ELR (cell line): ENCODE measurements around the gene NUTF2.

Experiments used
- DNase-seq: peaks from one replicate; pipeline ENCODE4 v3.0.0-alpha.2; 2015; ENCODE audit warnings: low read depth

The NUTF2 gene

DNA sequence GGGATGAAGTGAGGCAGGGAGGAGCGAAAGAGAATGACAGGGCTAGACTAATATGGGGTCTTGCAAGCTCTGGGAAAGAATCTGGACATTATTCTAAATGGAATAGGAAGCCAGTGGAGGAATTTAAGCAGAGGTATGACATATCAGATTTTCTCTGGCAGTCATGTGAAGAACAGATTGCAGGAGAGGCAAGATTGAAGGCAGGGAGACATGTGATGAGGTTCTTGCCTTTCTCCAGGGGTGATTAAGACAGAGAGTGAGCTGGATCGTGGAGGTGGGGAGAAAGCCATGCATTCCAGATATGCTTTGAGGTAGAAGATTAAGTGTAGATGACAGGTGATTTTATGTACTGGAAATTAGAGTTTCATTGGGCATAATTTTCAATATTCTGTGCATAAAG lies 8.9 kb upstream of the NUTF2 start:
- DNase-seq = no peak

DNA sequence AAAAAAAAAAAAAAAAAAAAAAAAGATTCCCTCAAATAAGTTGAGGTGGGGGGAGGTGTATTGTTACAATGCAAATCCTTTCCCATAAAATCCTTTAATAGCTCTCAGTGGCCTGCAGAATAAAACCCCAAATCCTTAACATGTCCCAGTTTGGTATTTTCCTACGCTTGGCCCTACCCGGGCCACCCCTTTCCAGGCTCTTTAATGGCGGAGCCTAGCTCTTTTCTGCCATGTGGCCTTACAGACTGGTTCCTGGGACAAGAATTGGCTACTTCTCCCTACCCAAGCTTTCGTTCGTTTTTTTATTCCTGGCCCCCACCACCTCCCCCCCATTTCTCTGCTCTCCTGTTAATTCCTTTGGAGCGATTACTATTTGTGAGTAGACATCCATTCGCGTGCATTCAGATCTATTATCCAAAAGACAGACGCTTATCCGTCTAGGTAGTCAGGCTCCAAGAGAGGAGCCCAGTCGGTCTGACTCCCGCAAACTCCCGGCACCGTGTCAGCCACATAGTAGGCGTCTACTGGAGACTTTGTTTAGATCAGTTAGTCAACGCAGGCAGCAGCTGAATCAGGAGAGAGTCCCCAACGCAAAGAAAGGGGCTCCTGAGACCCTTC lies 5.4 kb upstream of the NUTF2 start:
- no peak for DNase-seq

DNA sequence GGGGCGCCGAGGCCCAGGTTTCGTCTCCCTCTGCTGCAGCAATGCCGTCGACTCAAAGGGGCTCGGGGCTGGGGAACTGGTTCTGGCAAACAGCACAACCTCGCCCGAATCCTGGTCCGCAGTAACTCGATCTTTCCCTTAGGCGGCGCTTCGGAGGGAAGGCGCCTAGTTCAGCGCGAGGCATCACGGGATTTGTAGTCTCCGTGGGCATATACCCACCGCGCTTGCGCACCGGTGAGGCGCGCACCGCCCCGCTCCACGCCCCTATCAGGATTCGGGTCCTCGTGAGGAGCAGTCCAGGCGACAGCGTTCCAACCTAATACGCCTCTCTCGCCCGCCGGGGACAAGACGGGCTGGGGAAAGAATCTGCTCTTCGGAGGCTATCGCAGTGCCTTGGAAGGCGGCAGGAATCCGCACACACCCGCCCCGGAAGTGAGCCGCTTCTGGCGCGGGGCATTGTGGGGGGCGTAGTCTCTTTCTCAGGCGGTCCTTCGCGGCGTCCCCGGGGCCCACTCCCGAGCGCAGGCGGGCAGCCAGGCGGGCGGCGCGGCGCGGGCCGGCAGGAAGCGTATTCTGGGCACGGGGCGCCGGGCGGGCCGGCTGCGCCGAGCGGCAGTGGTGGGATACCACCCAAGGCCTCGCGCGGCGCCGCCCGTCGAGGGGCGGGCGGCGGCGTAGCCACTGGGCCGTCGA lies 4.8 kb upstream of the NUTF2 start, which contains the start of gene THAP11:
Gene THAP11, plus strand, starts transcription at position 505 of the 693 bp plus-strand sequence. CDS start 235 bp downstream, outside the sequence.
- peak; percentile 98 for DNase-seq

DNA sequence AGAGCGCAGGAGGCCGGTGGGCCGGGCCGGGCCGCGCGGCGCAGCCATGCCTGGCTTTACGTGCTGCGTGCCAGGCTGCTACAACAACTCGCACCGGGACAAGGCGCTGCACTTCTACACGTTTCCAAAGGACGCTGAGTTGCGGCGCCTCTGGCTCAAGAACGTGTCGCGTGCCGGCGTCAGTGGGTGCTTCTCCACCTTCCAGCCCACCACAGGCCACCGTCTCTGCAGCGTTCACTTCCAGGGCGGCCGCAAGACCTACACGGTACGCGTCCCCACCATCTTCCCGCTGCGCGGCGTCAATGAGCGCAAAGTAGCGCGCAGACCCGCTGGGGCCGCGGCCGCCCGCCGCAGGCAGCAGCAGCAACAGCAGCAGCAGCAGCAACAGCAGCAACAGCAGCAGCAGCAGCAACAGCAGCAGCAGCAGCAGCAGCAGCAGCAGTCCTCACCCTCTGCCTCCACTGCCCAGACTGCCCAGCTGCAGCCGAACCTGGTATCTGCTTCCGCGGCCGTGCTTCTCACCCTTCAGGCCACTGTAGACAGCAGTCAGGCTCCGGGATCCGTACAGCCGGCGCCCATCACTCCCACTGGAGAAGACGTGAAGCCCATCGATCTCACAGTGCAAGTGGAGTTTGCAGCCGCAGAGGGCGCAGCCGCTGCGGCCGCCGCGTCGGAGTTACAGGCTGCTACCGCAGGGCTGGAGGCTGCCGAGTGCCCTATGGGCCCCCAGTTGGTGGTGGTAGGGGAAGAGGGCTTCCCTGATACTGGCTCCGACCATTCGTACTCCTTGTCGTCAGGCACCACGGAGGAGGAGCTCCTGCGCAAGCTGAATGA lies 4.0 kb upstream of the NUTF2 start:
- peak; percentile 70 for DNase-seq

DNA sequence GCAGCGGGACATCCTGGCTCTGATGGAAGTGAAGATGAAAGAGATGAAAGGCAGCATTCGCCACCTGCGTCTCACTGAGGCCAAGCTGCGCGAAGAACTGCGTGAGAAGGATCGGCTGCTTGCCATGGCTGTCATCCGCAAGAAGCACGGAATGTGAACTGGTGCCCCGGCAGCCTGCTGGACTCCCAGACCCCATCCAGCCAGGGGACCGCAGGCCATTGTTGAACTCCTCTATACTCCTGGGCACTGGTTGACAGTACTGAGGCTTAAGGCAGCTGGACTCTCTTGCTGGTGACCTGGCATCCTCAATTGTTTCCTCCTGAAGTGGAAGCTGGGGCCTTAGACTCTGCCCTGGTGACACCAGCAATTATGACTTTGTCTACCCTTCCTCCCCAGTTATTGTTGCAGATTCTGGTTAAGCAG lies 3.4 kb upstream of the NUTF2 start:
- peak; percentile 59 for DNase-seq

DNA sequence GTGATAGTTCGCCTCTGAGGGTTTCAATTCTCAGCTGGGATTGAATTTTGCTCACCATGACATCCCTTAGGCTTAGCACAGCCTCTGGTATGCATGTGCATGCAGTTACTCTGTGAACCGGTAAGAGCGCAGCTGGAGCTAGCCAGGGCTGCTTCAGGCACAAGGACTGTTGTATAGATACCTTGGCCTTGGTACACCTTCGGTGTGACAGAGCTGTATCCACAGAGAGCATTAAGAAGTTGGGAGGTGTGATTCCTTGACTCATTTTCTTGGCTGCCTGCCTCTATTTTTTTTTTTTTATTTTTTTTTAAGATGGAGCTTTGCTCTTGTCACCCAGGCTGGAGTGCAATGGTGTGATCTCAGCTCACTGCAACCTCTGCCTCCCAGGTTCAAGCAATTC lies 2.2 kb upstream of the NUTF2 start:
- DNase-seq = peak; percentile 52

DNA sequence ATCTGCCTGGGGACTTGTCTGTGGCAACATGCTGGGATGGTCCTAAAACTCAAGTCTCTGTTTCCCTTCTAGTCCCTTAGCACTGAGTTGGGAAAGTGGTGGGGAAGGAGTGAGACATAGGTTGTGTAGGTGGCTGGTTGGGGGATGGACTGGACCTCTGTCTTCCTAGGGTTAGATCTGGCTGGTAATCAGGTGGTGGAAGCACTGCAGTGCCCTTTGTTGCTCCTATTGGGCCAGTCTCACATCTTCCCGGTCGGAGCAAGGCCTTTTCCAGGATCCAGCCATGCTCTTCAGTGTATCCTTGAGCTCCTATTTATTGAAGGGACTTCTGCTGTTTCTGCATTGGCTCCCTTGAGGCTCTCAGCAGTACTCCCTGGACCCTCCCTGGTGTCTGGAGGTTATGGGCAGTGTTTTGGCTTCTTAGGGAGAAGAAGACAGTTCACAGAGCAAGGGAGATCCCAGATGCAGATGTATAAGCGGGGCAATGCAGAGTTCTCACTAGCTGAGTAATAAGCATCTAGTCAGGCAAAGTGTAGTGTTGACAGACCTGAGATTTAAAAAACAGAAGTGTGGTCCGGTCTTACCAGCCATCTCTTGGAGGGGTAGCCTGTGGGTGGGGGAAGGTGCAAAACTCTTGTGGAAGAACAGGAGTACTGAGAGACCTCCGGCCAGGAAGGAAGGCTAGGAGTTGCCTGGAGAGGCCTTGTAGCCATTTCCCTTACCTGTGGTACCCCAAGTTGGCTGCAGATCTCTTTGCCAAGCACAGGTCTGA lies 1.3 kb upstream of the NUTF2 start:
- DNase-seq = peak; percentile 13

DNA sequence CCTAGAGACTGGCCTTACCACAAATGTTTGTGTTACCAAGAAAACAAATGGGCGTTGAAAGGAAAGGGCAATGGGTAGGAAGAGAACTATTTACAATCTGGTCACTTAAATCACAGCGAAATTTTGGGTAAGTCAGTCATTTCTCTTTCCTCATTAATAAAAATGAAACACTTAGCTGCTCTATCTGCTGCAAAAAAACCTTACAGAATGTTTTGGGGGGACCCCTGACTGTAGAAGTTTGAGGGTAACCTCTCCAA lies 742 bp upstream of the NUTF2 start:
- peak; percentile 25 for DNase-seq

DNA sequence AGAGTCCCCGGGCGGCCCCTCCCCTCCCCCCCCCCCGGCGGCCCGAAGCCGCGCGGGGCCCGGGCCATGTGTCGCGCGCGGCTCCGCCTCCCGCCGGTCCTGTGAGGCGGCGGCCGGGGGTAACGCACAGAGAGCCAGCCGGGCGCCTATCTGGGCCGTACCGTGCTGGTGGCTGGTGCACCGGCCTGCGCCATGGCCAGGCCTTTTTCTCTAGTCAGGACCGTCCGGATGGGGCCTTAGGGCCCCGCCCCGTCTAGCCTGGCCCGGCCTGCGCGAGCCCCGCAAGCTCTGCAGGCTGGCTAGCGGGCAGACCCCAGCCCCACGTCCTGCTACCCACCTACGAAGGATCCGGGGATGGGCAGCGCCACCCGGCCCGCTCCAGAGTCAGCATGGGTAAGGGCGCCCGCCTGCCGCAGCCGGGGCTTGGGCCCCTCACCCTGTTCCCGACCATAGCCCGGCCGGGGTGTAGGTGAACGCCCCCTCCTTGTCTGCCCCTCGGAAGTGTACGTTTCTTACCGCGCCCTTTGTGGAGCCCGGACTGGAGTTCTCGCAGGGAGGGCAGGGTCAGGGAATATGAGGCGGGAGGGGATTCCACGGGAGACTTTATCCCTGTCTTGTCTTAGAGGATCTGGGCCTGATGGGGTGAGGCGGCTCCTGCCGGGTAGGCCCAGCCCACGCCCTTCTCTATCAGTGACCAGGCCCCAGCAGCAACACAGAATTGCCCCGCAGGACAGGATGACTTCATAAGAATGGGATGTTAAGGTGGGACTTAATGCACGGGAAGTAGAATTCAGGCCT lies 530 bp downstream of the NUTF2 start, which contains the start of gene CENPT:
Gene CENPT, minus strand, starts transcription at position 630 of the 798 bp plus-strand sequence. CDS start 13,834 bp downstream, outside the sequence.
- peak; percentile 90 for DNase-seq

DNA sequence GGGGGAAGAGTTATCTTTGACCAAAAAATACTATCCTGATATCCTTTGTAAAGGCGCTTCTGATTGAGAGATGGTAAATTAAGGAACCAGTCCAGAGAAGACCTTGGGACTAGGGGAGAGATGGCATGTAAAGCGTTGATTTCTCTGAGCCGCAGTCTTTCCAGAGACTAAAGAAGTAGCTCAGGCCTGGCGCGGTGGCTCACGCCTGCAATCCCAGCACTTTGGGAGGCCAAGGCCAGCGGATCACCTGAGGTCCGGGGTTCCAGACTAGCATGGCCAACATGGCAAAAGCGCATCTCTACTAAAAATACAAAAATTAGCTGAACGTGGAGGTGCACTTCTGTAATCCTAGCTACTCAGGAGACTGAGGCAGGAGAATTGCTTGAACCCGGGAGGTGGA lies 1.4 kb downstream of the NUTF2 start:
- no peak for DNase-seq

DNA sequence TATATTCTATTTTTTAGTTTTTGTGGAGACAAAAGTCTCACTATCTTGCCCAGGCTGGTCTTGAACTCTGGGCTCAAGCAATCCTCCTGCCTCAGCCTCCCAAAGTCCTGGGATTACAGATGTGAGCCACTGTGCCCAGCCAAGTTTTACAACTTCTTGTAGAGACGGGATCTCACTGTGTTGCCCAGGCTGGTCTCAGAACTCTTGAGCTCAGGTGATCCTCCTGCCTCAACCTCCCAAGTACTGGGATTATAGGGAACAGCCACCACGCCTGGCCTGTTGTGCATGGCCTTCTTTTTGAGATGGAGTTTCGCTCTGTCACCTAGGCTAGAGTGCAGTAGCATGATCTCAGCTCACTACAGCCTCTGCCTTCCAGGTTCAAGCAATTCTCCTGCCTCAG lies 6.9 kb downstream of the NUTF2 start:
- DNase-seq = no peak

DNA sequence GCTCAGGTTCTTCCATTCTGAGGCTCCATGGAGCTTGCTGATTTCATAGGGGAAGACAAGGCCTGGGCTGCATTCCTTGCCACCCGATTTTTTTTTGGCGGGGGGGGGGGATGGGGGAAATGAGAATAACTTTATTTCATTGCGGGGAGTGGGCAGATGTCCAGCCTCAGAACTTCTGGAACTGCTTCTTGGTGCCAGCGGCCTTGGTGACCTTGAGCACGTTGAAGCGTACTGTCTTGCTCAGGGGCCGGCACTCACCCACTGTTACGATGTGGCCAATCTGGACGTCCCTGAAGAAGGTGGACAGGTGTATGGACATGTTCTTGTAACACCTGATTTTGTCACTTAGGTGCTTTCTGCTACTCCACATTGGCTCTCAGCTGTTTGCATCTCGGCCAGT lies 9.1 kb downstream of the NUTF2 start:
- DNase-seq = no peak

DNA sequence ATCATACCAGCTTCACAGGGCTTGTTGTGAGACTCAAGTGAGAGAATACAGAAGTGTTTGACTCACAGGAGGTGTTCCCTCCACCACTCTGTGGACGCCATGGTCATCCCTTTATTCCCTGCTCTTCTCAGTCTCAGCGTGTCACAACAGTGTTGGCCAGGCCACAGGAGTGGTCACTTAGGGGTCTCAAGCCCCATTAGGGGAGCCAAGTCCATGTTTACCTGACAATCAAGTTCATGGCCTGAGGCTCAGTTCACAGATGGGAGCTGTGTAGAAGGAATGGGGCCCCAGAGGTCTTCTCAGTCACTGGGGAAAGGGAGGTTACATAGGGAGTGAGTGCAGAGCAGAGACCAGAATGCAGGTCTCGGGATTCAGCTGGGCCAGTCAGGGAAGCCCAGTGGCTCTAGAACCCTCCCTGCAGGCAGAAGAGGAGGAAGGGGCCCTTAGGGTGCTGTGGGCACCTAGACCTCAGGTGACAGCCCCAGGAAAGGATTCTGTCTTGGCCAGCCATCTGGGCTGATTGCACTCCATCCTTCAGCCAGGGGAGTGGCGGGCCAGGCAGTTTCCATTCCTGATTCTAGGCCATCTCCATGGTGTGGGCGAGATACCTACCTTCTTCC lies 10.3 kb downstream of the NUTF2 start:
- no peak for DNase-seq

DNA sequence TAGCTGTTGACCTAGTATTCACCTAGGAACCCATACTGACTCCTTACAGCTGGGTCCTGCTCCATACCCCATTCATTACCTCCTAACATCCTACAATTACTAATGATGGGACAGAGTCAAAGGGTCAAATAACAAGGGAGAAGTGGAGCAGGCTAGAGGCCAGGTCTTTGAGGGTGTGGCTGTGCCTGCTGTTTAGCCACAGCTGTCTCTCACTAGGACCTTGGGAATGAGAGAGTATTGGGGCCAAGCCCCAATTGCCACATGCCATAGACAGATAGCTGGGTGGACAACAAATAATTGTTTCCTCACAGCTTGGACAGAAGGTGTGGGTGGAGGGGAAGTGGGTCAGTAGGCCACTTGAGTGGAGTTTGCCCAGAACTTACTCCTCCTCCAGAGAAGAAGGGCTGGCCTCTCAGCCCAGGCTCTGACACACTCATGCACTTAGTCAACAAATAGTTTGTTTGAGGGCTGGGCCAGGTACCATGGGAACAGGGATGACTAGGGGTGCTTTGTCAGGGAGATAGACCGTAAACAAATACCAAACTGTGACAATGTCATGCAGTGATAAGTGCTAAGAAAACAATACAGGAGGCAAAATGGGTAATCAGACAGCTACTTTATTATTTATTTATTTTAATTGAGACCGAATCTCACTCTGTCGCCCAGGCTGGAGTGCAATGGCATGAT lies 11.0 kb downstream of the NUTF2 start:
- DNase-seq = peak; percentile 97

DNA sequence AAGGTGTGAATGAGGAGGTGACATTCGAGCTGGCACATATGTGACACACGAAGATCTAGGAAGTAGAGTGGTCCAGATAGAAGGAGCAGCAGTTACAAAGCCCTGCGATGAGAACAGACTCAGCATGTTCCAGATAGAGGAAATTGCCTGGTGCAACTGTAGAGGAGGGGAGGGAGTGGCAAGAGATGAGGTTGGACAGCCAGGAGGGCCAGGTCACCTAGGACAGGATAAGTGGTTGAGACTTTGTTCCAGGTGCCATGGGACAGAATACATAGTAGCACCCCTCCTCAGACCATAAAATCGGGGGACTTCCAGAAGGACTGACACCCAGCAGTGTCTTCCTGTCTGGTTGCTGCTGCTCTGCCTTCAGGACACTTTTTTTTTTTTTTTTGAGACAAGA lies 11.8 kb downstream of the NUTF2 start:
- DNase-seq = no peak

DNA sequence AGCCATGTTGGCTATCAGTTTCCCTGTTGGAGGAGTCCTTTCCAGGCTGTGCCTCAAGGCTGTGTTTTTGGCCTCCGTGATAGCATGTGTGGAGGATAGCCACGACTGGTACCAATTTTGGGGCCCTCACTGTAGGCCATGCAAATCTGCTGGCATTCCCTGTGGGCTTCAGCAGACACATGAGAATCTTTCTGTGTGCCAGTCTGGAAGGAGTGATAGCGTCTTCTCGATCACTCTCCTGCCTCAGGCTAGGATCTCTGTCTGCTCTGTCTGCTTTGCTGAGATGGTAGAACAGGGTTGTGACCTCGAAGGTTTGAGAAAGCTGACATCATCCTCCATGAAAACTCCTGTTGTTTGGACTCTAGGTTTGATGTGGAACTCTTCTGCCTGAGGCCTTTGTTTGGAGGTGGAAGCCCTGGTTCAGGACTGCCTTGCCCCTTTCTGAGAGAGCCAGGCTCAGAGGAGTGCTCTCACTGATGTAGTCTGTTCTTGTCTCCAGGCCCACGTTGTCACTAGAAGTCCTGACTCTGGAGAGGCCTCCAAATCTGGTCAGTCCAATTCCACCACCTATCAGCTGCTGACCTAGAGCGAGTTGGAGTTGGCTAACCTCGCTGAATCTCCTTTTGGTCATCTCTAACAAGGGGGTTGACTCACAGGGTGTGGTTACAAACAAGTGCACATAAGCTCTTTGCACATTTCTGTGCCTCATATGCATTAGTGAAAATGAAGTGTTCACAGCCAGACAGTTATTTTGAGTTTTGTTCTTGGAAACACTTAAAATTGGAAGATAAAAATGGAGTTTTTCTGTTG lies 14.1 kb downstream of the NUTF2 start:
- DNase-seq = peak; percentile 87

DNA sequence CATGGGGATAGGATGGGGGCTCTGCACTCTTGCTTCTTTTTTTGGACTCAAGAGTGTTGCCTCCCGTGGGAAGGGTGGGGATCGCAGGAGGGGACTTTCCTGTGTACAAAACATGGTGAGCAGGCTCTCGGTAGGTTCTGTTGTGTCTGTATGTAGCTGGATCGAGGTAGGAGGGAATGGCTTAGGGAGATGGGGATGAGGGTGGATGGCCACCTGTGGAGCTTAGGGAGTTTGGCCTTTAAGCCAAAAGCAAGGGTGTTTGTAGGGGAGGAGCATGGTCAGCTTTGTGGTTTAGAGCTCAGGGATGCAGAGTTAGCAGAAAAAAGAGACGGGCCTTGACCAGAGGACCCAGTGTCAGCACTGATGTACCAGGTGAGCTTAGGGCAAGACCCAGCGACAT lies 15.1 kb downstream of the NUTF2 start:
- DNase-seq = no peak

DNA sequence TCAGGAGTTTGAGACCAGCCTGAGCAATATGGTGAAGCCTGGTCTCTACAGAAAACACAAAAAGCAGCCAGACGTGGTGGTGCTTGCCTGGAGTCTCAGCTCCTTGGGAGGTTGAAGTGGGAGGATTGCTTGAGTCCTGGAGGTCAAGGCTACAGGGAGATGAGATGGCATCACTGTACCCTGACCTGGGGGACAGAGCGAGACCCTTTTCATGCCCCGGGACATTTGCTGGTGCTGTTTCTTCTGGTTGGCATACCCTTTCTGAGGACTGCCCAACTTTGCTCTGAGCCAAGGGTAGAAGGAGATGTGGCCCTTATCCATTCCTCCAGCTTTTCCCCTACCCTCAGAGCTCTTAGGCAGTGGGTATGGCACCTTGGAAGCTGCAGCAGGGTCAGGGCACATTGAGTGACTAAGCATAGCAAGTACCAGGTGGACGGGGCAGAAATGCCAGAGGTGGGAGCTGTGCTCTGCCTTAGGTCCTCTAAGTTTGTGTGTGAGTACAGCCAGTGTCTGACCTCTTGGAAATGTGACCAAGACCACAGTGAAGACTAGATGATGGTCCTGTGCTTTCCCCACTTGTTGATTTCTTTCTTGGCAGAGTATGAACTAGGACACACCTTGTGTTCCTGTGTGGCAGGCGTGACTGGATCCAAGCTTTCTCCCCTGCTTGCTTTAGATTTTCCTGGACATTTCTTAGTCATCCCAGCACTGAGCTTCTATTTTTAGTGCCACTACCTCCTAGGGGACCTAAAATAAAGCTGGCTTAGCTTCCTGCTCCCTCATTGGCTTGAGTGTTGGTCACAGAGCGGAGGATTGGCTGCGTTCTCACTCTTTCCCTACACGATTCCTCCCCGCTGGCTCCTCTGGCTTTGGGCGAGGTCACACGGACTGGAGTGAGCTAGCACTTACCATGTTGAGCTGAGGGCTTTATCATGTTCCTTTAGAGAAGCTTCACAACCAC lies 16.2 kb downstream of the NUTF2 start:
- no peak for DNase-seq
